D721Med (cell line): Measurements from ENCODE around the gene ZNF341.

Experiments used
- DNase-seq: peaks from one replicate; pipeline ENCODE4 v3.0.0; 2011; ENCODE audit warnings: low spot score; ENCODE audit not compliant: insufficient read length
- FAIRE-seq: peaks from 2 replicates; lab custom pipeline; 2011; peaks lifted over from hg19 to GRCh38; lab: Jason Lieb, UNC
- TF ChIP-seq, protein P1 (sequence below): IDR thresholded peaks from 2 replicates; pipeline ENCODE4 v1.5.1; 2012; ENCODE audit warnings: mild to moderate bottlenecking, control low read depth; ENCODE audit not compliant: insufficient read depth; ENCODE audit errors: missing control alignments

The ZNF341 gene

GRCh38 chr20:33757046-33757445 is 25.2 kb downstream of the ZNF341 start:
- TF ChIP-seq, protein P1, sequence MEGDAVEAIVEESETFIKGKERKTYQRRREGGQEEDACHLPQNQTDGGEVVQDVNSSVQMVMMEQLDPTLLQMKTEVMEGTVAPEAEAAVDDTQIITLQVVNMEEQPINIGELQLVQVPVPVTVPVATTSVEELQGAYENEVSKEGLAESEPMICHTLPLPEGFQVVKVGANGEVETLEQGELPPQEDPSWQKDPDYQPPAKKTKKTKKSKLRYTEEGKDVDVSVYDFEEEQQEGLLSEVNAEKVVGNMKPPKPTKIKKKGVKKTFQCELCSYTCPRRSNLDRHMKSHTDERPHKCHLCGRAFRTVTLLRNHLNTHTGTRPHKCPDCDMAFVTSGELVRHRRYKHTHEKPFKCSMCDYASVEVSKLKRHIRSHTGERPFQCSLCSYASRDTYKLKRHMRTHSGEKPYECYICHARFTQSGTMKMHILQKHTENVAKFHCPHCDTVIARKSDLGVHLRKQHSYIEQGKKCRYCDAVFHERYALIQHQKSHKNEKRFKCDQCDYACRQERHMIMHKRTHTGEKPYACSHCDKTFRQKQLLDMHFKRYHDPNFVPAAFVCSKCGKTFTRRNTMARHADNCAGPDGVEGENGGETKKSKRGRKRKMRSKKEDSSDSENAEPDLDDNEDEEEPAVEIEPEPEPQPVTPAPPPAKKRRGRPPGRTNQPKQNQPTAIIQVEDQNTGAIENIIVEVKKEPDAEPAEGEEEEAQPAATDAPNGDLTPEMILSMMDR, result no peak
- no peak for DNase-seq
- FAIRE-seq, result no peak

- no peak for FAIRE-seq
- TF ChIP-seq, protein P1, result no peak
- DNase-seq, result no peak
These were observed 25.7 kb downstream of the ZNF341 start for GRCh38 chr20:33757458-33757857.

GRCh38 chr20:33761698-33762250 is 30.0 kb downstream of the ZNF341 start:
- DNase-seq (no peak), FAIRE-seq (no peak)
- TF ChIP-seq, protein P1, result no peak

DNA sequence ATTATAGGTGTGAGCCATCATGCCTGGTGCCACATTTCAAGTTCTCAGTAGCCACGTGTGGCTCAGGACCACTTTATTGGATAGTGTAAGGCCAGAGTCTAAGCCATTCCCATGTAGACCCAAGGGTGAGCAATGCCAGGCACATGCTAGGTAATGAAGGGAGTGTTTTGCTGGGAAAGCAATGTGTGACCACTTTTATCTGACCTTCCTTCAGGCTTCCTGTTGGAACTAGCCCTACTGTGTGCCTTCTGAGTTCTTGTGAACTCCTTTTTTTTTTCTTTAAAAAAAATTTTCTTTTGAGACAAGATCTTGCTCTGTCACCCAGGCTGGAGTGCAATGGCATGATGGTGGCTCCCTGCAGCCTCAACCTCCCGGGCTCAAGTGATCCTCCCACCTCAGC is 33.3 kb downstream of the ZNF341 start:
- TF ChIP-seq, protein P1, result no peak
- no peak for FAIRE-seq
- no peak for DNase-seq

GRCh38 chr20:33765592-33765991 is 33.8 kb downstream of the ZNF341 start:
- DNase-seq (no peak), FAIRE-seq (no peak)
- TF ChIP-seq, protein P1, result no peak

DNA sequence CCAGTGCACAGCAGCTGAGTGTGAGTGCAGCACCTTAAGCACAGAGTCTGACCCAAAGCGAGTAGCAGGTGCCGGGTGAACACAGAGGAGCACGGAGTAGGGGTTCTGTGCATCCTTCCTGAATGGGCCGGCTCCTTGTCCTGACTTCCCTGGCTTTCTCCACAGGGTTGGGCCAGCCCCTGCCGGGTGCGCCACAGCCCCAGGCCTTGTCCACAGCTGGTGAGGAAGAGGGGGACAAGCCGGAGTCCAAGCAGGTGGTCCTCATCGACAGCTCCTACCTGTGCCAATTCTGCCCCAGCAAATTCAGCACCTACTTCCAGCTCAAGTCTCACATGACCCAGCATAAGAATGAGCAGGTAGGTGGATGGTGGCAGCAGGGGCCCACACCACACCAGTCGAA is 34.9 kb downstream of the ZNF341 start:
- TF ChIP-seq, protein P1, result no peak
- FAIRE-seq (no peak), DNase-seq (no peak)

DNA sequence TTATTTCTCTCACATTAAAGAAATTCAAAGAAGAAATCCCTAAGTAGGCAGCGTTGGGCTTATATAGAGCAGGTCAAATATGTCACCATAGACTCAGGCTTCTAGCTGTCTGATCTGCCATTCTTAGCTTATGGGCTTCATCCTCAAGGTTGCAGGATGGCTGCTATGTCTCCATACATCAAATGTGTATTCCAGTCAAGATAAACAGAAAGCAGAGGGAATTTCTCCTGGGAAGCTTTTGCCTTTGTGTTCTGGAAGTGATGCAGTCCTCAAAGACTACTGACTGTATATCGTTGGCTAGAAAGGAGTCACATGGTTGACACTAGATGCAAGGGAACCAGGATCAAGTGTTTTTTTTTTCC is 36.0 kb downstream of the ZNF341 start:
- FAIRE-seq (no peak), DNase-seq (no peak)
- TF ChIP-seq, protein P1, result no peak
